K562 (cell line): ENCODE measurements around the gene ANKRD23. TPM values are rescaled to one million over a fixed set of nuclear protein-coding genes. Genes with fewer than 3 reads are reported as not detected.

Source experiments
- CCAR2 ChIP-seq: fragments of 200-400 bp; formaldehyde crosslinking; IDR thresholded peaks from 2 replicates; pipeline ENCODE4 v1.6.1; 2017; ENCODE audit warnings: mild to moderate bottlenecking, low read depth, low read length
- FOXJ2 ChIP-seq: fragments of 200-800 bp; sonication (Bioruptor generic); IDR thresholded peaks from 2 replicates; pipeline ENCODE4 v1.6.1; 2016; ENCODE audit warnings: missing genetic modification characterization, missing compliant biosample characterization
- HDAC2 ChIP-seq: fragments of 450-650 bp; IDR thresholded peaks from 2 replicates; pipeline ENCODE4 v1.6.1; 2016; ENCODE audit warnings: mild to moderate bottlenecking
- HOXB6 ChIP-seq: fragments of 250-450 bp; sonication (Bioruptor Pico); IDR thresholded peaks from 2 replicates; pipeline ENCODE4 v1.5.1; 2022; ENCODE audit warnings: mild to moderate bottlenecking, borderline replicate concordance
- MED1 ChIP-seq: sonication (generic); formaldehyde crosslinking; IDR thresholded peaks from 2 replicates; pipeline ENCODE4 v1.8.1; 2023; ENCODE audit warnings: missing genetic modification reagents, borderline replicate concordance
- MYNN ChIP-seq, 2 experiments: sonication (generic); formaldehyde crosslinking in 1 of 2; IDR thresholded peaks; 2 replicates each; pipeline versions ENCODE4 v1.5.0 to v1.6.1; 2016 to 2020; ENCODE audit warnings: antibody characterized with exemption in 1 of 2, missing genetic modification reagents in 1 of 2
- NFE2 ChIP-seq: IDR thresholded peaks from 2 replicates; pipeline ENCODE4 v1.6.1; 2014; ENCODE audit warnings: antibody characterized with exemption, low read depth
- RBBP5 ChIP-seq: fragments of 200-600 bp; sonication (generic); IDR thresholded peaks from 2 replicates; pipeline ENCODE4 v1.6.1; 2012; ENCODE audit warnings: borderline replicate concordance, mild to moderate bottlenecking, low read length, control low read depth, inconsistent platforms; ENCODE audit not compliant: insufficient read depth, poor library complexity, severe bottlenecking
- SMAD4 ChIP-seq: fragments of 250-450 bp; sonication (Bioruptor Pico); conservative IDR thresholded peaks from 2 replicates; pipeline ENCODE4 v1.8.0; 2021; ENCODE audit warnings: inconsistent platforms, mild to moderate bottlenecking, moderate library complexity
- TAL1 ChIP-seq: fragments of 450-650 bp; IDR thresholded peaks from 2 replicates; pipeline ENCODE4 v1.6.1; 2016; ENCODE audit warnings: mild to moderate bottlenecking
- TARDBP ChIP-seq: fragments of 450-650 bp; IDR thresholded peaks from 2 replicates; pipeline ENCODE4 v1.6.1; 2016
- polyA plus RNA-seq, 8 experiments: library from polyadenylated mRNA; depleted of rRNA in 4 of 8; stranded (reverse) in 5 of 8; unstranded in 3 of 8; fragments of >200 nt; fragmentation: Nextera tagmentation in 2 of 8; fragmentation: Illumina TruSeq in 1 of 8; extraction: Ambion mirVana in 2 of 8; extraction: Trizol in 1 of 8; gene quantifications; 2 replicates each; pipeline versions ENCODE4 v1.2.1 to v1.2.3, GENCODE V29; 2011 to 2014; ENCODE audit warnings: inconsistent platforms in 1 of 8, missing spikeins in 1 of 8
- total RNA-seq, 7 experiments: library from RNA; depleted of rRNA in 6 of 7; stranded (reverse); fragments of >200 nt in 6 of 7; fragmentation: Illumina TruSeq in 2 of 7; extraction: Trizol in 2 of 7; gene quantifications; 2 replicates each; pipeline versions ENCODE4 v1.2.1 to v1.2.3, GENCODE V29; 2011 to 2021; ENCODE audit warnings: low replicate concordance in 1 of 7
- TF ChIP-seq, protein P1 (sequence below): sonication (generic); formaldehyde crosslinking; IDR thresholded peaks from 2 replicates; pipeline ENCODE4 v1.8.1; 2023; ENCODE audit warnings: mild to moderate bottlenecking, missing genetic modification reagents
- TF ChIP-seq, protein P2 (sequence below): fragments of 200-800 bp; sonication (Bioruptor generic); IDR thresholded peaks from 2 replicates; pipeline ENCODE4 v1.6.1; 2017; ENCODE audit warnings: missing genetic modification characterization, missing compliant biosample characterization
- TF ChIP-seq, protein P3 (sequence below): IDR thresholded peaks from 2 replicates; pipeline ENCODE4 v1.6.1; 2011; ENCODE audit not compliant: insufficient read length; ENCODE audit errors: extremely low read depth
- TF ChIP-seq, protein P4 (sequence below): fragments of 450-650 bp; formaldehyde crosslinking; IDR thresholded peaks from 2 replicates; pipeline ENCODE4 v1.4.0; 2020; ENCODE audit warnings: mild to moderate bottlenecking, moderate library complexity
- TF ChIP-seq, protein P5 (sequence below): conservative IDR thresholded peaks from 2 replicates; pipeline ENCODE4 v1.6.1; 2011; ENCODE audit warnings: low read depth, mild to moderate bottlenecking, low read length; ENCODE audit not compliant: control insufficient read depth
- TF ChIP-seq, protein P6 (sequence below): fragments of 450-650 bp; IDR thresholded peaks from 2 replicates; pipeline ENCODE4 v1.7.1; 2018; ENCODE audit warnings: mild to moderate bottlenecking, low read depth; ENCODE audit not compliant: partially characterized antibody

ANKRD23 gene
- total and polyA plus RNA-seq, 9 of the 15 experiments (the other 6 are each of a cell fraction or from before 2014, with no cell fraction given): 0.32 to 4.8 (median 2.8) TPM

DNA sequence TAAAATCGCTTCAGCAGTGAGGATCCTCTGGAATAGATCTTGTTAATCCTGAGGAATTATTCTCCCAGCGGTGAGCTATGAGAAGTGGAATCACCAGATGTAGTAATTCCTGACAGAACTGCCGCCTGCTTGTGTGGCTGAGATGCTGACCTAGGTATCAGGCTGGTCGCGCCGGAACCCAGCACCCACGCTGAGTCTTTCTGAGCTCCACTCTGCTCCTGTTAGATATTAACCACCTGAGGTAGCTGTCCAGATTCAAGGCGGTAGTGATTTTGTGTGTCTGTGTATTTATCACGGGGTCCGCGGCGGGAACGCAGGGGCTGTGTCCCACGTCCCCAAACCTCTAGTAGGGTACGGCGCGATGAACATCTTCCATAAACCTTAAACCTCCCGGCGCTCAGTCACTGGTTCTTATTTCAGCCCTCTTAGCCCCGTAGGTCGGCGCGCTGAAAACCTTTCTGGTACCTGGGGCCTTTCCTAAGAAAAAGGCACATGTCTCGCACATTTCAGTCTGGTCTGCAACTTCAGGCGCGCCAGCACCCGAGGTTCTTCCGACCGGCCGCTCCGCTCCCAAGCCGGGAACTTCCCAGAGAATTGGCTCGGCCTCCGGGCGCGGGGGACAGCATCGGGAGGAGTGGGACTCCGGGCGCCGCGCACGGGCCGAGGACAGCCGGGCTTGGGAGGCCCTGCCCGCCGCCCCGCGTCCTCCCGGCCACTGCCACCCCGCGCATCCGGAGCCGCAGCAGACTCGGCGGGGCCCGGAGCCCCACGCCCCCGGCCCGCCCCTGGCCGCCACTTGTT lies 28.3 kb downstream of the ANKRD23 start (continued):
- TF ChIP-seq TAL1 (no peak), FOXJ2 (peak; percentile 92; the same call in 1 of the 2 replicates), RBBP5 (peak; percentile 52), TARDBP (no peak), SMAD4 (no peak; the same call in 1 of the 2 replicates), NFE2 (no peak), HOXB6 (no peak), MED1 (CRISPR knock-in tag) (no peak), HDAC2 (peak; percentile 57; the same call in 1 of the 2 replicates), CCAR2 (no peak), MYNN (IDR thresholded peaks at IDR 0.05) (no peak), MYNN (CRISPR knock-in tag; IDR thresholded peaks at IDR 0.05) (no peak)
- TF ChIP-seq, protein P1, sequence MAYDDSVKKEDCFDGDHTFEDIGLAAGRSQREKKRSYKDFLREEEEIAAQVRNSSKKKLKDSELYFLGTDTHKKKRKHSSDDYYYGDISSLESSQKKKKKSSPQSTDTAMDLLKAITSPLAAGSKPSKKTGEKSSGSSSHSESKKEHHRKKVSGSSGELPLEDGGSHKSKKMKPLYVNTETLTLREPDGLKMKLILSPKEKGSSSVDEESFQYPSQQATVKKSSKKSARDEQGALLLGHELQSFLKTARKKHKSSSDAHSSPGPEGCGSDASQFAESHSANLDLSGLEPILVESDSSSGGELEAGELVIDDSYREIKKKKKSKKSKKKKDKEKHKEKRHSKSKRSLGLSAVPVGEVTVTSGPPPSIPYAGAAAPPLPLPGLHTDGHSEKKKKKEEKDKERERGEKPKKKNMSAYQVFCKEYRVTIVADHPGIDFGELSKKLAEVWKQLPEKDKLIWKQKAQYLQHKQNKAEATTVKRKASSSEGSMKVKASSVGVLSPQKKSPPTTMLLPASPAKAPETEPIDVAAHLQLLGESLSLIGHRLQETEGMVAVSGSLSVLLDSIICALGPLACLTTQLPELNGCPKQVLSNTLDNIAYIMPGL: peak; percentile 8; the same call in 1 of the 2 replicates
- TF ChIP-seq, protein P2, sequence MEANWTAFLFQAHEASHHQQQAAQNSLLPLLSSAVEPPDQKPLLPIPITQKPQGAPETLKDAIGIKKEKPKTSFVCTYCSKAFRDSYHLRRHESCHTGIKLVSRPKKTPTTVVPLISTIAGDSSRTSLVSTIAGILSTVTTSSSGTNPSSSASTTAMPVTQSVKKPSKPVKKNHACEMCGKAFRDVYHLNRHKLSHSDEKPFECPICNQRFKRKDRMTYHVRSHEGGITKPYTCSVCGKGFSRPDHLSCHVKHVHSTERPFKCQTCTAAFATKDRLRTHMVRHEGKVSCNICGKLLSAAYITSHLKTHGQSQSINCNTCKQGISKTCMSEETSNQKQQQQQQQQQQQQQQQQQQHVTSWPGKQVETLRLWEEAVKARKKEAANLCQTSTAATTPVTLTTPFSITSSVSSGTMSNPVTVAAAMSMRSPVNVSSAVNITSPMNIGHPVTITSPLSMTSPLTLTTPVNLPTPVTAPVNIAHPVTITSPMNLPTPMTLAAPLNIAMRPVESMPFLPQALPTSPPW (CRISPR knock-in tag): no peak
- TF ChIP-seq, protein P3, sequence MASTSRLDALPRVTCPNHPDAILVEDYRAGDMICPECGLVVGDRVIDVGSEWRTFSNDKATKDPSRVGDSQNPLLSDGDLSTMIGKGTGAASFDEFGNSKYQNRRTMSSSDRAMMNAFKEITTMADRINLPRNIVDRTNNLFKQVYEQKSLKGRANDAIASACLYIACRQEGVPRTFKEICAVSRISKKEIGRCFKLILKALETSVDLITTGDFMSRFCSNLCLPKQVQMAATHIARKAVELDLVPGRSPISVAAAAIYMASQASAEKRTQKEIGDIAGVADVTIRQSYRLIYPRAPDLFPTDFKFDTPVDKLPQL: no peak
- TF ChIP-seq, protein P4, sequence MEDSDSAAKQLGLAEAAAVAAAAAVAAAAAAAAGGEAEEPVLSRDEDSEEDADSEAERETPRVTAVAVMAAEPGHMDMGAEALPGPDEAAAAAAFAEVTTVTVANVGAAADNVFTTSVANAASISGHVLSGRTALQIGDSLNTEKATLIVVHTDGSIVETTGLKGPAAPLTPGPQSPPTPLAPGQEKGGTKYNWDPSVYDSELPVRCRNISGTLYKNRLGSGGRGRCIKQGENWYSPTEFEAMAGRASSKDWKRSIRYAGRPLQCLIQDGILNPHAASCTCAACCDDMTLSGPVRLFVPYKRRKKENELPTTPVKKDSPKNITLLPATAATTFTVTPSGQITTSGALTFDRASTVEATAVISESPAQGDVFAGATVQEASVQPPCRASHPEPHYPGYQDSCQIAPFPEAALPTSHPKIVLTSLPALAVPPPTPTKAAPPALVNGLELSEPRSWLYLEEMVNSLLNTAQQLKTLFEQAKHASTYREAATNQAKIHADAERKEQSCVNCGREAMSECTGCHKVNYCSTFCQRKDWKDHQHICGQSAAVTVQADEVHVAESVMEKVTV (CRISPR knock-in tag): no peak
- TF ChIP-seq, protein P5, sequence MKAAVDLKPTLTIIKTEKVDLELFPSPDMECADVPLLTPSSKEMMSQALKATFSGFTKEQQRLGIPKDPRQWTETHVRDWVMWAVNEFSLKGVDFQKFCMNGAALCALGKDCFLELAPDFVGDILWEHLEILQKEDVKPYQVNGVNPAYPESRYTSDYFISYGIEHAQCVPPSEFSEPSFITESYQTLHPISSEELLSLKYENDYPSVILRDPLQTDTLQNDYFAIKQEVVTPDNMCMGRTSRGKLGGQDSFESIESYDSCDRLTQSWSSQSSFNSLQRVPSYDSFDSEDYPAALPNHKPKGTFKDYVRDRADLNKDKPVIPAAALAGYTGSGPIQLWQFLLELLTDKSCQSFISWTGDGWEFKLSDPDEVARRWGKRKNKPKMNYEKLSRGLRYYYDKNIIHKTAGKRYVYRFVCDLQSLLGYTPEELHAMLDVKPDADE: no peak
- TF ChIP-seq, protein P6, sequence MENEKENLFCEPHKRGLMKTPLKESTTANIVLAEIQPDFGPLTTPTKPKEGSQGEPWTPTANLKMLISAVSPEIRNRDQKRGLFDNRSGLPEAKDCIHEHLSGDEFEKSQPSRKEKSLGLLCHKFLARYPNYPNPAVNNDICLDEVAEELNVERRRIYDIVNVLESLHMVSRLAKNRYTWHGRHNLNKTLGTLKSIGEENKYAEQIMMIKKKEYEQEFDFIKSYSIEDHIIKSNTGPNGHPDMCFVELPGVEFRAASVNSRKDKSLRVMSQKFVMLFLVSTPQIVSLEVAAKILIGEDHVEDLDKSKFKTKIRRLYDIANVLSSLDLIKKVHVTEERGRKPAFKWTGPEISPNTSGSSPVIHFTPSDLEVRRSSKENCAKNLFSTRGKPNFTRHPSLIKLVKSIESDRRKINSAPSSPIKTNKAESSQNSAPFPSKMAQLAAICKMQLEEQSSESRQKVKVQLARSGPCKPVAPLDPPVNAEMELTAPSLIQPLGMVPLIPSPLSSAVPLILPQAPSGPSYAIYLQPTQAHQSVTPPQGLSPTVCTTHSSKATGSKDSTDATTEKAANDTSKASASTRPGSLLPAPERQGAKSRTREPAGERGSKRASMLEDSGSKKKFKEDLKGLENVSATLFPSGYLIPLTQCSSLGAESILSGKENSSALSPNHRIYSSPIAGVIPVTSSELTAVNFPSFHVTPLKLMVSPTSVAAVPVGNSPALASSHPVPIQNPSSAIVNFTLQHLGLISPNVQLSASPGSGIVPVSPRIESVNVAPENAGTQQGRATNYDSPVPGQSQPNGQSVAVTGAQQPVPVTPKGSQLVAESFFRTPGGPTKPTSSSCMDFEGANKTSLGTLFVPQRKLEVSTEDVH: no peak
